Testis (tissue), 3 donors: Measurements from ENCODE around the gene PRKCI. TPM values are rescaled to one million over a fixed set of nuclear protein-coding genes. Genes with fewer than 3 reads are reported as not detected.
"Not testable (repeated sequence)": the region's sequence is repeated elsewhere in the genome, so short reads cannot be mapped to it uniquely, and the experiment has no call there.

Experiments
- DNase-seq: peaks from one replicate; pipeline ENCODE4 v3.0.0-alpha.2; 2019
- H3K27ac ChIP-seq, 2 donors: fragments of 200-600 bp; sonication (generic); one replicate each; pipeline ENCODE4 v1.5.1; 2019
- H3K27me3 ChIP-seq: fragments of 200-600 bp; sonication (generic); one replicate; pipeline ENCODE4 v1.5.1; 2019
- H3K36me3 ChIP-seq: fragments of 200-600 bp; sonication (generic); one replicate; pipeline ENCODE4 v1.5.1; 2017; ENCODE audit warnings: low read depth; ENCODE audit errors: missing control alignments
- H3K4me1 ChIP-seq: fragments of 200-600 bp; sonication (generic); one replicate; pipeline ENCODE4 v1.5.1; 2019
- H3K4me3 ChIP-seq, 2 donors: fragments of 200-600 bp; sonication (generic); one replicate each; pipeline ENCODE4 v1.5.1; 2017 to 2019
- H3K9me3 ChIP-seq: fragments of 200-600 bp; sonication (generic); one replicate; pipeline ENCODE4 v1.5.1; 2017
- POLR2A ChIP-seq: fragments of 450-650 bp; IDR thresholded peaks from one replicate; pipeline ENCODE4 v1.6.1; 2017; ENCODE audit warnings: antibody characterized with exemption, mild to moderate bottlenecking, moderate library complexity
- WGBS, 2 donors: methylation state at CpG; one replicate each; pipeline ENCODE4 v1.1.5; 2018; 5-methylcytosine and 5-hydroxymethylcytosine counted together
- intact Hi-C: fragments of 100-400 bp; cut with DNase I; formaldehyde crosslinking; loops from one replicate; pipeline ENCODE4 v1.15.1; 2023; ENCODE audit warnings: low total_unique reads
- polyA plus RNA-seq: library from polyadenylated mRNA; stranded (reverse); fragments of 350-450 nt; fragmentation: Illumina TruSeq; extraction: RNeasy Lipid Tissue Mini Kit (QIAGEN cat#74804); gene quantifications from one replicate; pipeline ENCODE4 v1.2.3, GENCODE V29; 2014; ENCODE audit warnings: low read depth, low replicate concordance; ENCODE audit not compliant: insufficient read depth
- total RNA-seq, 2 donors: library from RNA; depleted of rRNA; stranded (reverse); fragments of >200 nt; gene quantifications; one replicate each; pipeline ENCODE4 v1.2.3, GENCODE V29; 2016
- TF ChIP-seq, protein P1 (sequence below), 3 experiments: fragments of 450-650 bp in 2 of 3; fragments of 200-600 bp in 1 of 3; sonication (generic) in 1 of 3; IDR thresholded peaks; one replicate each; pipeline ENCODE4 v1.5.1; 2016 to 2019; ENCODE audit warnings: antibody characterized with exemption in 3 of 3, mild to moderate bottlenecking in 2 of 3, moderate library complexity in 1 of 3

The PRKCI gene
- total and polyA plus RNA-seq, 3 donors from 2014 or later = 25.6 to 100 (median 96.5) TPM

GRCh38 chr3:170267793-170268192 lies 45.6 kb downstream of the PRKCI start:
- H3K36me3 ChIP-seq = no peaks in the 10 kb centered on the region
- intact Hi-C loops = no loop called here
- no peaks in the 10 kb centered on the region for H3K27me3 ChIP-seq
- H3K4me1 ChIP-seq = peaks cover 4% of the 10 kb centered on the region
- no peaks in the 10 kb centered on the region for H3K9me3 ChIP-seq
- H3K27ac ChIP-seq = no peak overlapping the region
- H3K4me3 ChIP-seq = no peak overlapping the region
- WGBS, 2 donors = 96 to 98% methylated on average over 5 of the region's 5 CpGs
- TF ChIP-seq, protein P1, sequence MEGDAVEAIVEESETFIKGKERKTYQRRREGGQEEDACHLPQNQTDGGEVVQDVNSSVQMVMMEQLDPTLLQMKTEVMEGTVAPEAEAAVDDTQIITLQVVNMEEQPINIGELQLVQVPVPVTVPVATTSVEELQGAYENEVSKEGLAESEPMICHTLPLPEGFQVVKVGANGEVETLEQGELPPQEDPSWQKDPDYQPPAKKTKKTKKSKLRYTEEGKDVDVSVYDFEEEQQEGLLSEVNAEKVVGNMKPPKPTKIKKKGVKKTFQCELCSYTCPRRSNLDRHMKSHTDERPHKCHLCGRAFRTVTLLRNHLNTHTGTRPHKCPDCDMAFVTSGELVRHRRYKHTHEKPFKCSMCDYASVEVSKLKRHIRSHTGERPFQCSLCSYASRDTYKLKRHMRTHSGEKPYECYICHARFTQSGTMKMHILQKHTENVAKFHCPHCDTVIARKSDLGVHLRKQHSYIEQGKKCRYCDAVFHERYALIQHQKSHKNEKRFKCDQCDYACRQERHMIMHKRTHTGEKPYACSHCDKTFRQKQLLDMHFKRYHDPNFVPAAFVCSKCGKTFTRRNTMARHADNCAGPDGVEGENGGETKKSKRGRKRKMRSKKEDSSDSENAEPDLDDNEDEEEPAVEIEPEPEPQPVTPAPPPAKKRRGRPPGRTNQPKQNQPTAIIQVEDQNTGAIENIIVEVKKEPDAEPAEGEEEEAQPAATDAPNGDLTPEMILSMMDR (IDR thresholded peaks at IDR 0.05) = no peak
- TF ChIP-seq POLR2A = no peak
- DNase-seq = no peak

DNA sequence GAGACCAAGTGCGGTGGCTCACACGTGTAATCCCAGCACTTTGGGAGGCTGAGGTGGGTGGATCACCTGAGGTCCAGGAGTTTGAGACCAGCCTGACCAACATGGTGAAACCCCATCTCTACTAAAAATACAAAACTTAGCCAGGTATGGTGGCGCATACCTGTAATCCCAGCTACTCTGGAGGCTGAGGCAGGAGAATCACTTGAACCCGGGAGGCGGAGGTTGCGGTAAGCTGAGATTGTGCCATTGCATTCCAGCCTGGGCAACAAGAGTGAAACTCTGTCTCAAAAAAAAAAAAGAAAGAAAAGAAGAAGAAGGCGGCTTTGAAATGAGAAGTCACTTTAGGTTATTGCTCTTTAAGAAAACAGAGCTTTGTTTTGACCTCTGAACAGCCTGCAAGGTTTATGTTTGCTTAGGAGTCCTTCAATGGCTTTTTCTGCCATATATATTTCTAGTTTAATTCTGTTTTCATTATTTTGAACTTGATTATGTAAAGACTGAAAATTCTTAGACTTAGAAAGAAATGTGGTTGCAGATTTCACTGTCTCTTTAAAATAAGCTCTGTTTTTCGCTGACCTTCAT lies 47.5 kb downstream of the PRKCI start:
- WGBS, 2 donors = 89 to 91% methylated on average over 8 of the region's 8 CpGs
- H3K9me3 ChIP-seq, H3K27ac ChIP-seq, DNase-seq, H3K4me3 ChIP-seq, intact Hi-C loops, H3K36me3 ChIP-seq, H3K4me1 ChIP-seq, H3K27me3 ChIP-seq: not testable (repeated sequence)

GRCh38 chr3:170270282-170270881 lies 48.2 kb downstream of the PRKCI start:
- no peaks in the 10 kb centered on the region for H3K27me3 ChIP-seq

GRCh38 chr3:170274641-170275040 lies 52.4 kb downstream of the PRKCI start:
- intact Hi-C loops = no loop called here
- 73 to 76% methylated on average over 2 of the region's 2 CpGs for WGBS, 2 donors

More at GRCh38 chr3:170270282-170270881, 48.2 kb downstream of the PRKCI start:
- H3K27ac ChIP-seq = no peak overlapping the region
- 90 to 92% methylated on average over 11 of the region's 11 CpGs for WGBS, 2 donors
- no peak for DNase-seq
- intact Hi-C loops = no loop called here
- H3K4me3 ChIP-seq = no peak overlapping the region
- H3K4me1 ChIP-seq = no peaks in the 10 kb centered on the region
- H3K9me3 ChIP-seq = no peaks in the 10 kb centered on the region
- no peaks in the 10 kb centered on the region for H3K36me3 ChIP-seq
- TF ChIP-seq, protein P1 (IDR thresholded peaks at IDR 0.05) = no peak
- TF ChIP-seq POLR2A = no peak

GRCh38 chr3:170275832-170276231 lies 53.6 kb downstream of the PRKCI start:
- Histone ChIP-seq H3K36me3 (no peaks in the 10 kb centered on the region), H3K9me3 (no peaks in the 10 kb centered on the region), H3K27me3 (no peaks in the 10 kb centered on the region), H3K4me1 (no peaks in the 10 kb centered on the region), H3K27ac (no peak overlapping the region), H3K4me3 (no peak overlapping the region)
- no peak for TF ChIP-seq POLR2A
- TF ChIP-seq, protein P1 (IDR thresholded peaks at IDR 0.05) = no peak
- DNase-seq = no peak
- intact Hi-C loops = no loop called here
- 90 to 97% methylated on average over 3 of the region's 3 CpGs for WGBS, 2 donors

More at GRCh38 chr3:170274641-170275040, 52.4 kb downstream of the PRKCI start:
- H3K27ac ChIP-seq = no peak overlapping the region
- H3K36me3 ChIP-seq = no peaks in the 10 kb centered on the region
- no peak for DNase-seq
- H3K9me3 ChIP-seq = no peaks in the 10 kb centered on the region
- no peak overlapping the region for H3K4me3 ChIP-seq
- H3K4me1 ChIP-seq = no peaks in the 10 kb centered on the region
- no peak for TF ChIP-seq POLR2A
- TF ChIP-seq, protein P1 (IDR thresholded peaks at IDR 0.05) = no peak
- no peaks in the 10 kb centered on the region for H3K27me3 ChIP-seq

DNA sequence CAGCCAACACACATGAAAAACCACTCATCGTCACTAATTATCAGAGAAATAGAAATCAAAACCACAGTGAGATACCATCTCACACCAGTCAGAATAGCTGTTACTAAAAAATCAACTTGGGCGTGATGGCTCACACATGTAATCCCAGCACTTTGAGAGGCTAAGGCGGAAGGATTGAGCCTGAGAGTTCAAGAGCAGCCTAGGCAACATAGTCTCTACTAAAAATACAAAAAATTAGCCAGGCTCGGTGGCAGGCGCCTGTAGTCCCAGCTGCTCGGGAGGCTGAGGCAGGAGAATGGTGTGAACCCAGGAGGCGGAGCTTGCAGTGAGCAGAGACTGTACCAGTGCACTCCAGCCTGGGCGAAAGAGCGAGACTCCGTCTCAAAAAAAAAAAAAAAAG lies 55.1 kb downstream of the PRKCI start:
- intact Hi-C loops, H3K36me3 ChIP-seq, H3K4me3 ChIP-seq, H3K4me1 ChIP-seq, DNase-seq, H3K27me3 ChIP-seq, H3K9me3 ChIP-seq, H3K27ac ChIP-seq: not testable (repeated sequence)
- WGBS, 2 donors = 92% methylated on average over 10 of the region's 10 CpGs
